Stomach (tissue), 4 donors: Measurements from ENCODE around the gene KCNK3.

Source experiments
- CTCF ChIP-seq, 7 experiments: fragments of 450-650 bp in 4 of 7; fragments of 200-600 bp in 3 of 7; sonication (generic) in 3 of 7; IDR thresholded peaks; one replicate each; pipeline ENCODE4 v1.5.1; 2016 to 2019; ENCODE audit warnings: antibody characterized with exemption in 7 of 7, control low read depth in 2 of 7, mild to moderate bottlenecking in 1 of 7
- EP300 ChIP-seq: sonication (generic); formaldehyde crosslinking; IDR thresholded peaks from one replicate; pipeline ENCODE4 v1.6.1; 2017; ENCODE audit warnings: antibody characterized with exemption
- POLR2AphosphoS5 ChIP-seq, 3 donors: sonication (generic); formaldehyde crosslinking; IDR thresholded peaks; one replicate each; pipeline ENCODE4 v1.6.1; 2016; ENCODE audit warnings: antibody characterized with exemption in 3 of 3

DNA sequence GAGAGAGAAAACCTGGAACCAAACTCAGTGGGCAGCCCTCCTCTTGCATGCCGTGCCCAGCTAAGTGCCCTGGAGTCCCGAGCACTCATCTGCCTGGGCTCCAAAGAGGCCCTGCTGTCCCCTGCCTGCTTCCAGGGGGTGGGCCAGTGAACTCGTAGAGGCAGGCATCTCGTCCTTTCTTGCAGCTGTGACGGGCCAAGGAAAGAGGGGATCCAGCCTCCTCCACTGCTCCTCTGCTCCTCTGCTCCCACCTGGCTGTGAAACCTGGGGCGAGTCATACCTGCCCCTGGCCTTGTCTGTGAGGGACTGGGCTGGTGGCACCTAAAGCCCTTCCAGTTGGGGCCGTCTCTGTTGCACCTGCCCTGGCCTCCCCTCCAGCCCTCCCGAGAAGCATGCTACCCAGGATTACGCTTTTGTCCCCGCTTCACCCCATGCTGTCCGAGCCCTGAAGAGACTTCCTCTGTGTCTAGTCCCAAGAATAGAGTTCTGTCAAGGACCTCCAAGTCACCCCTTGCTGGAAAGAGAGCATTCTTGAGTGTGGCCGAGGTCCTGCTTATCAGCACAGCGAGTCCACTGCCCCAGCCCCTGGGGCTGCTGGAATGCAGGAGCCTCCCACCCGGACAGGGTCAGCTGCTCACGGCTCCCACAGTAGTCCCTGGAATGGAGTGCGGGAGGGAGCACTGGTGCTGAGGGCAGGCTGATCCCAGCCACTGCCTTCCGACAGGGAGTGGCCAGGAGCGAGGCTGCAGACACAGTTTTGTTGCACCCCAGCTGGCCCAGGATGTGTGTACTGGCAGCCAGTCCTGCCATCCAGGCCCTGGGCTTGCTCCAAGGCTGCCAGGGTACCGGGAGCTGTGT lies 14.3 kb downstream of the KCNK3 start:
- TF ChIP-seq POLR2AphosphoS5 (IDR thresholded peaks at IDR 0.05): no peak
- no peak for TF ChIP-seq CTCF (IDR thresholded peaks at IDR 0.05)
- no peak for TF ChIP-seq EP300
